ENCODE results near the gene BAG1.

BAG1 gene

DNA sequence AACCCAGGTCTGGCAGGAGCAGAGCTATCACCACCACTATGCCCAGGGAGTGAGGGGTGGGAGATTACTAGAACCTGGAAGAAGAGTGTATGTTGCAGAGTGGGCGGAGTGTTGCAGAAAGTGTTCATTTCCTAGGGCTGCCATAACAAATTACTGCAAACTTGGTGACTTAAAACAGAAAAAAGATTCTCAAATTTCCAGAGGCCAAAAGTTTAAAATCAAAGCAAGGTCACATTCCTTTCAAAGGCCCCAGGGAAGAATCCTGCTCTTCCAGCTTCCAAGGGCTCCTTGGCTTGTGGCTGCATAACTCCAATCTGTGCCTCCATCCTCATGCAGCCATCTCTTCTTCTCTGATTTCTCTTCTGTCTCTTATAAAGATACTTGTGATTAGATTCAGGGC, 55.1 kb downstream of the BAG1 start:
- Histone ChIP-seq H3K27me3 (ENCODE audit: insufficient read depth, poor library complexity, severe bottlenecking) (no peaks in the 10 kb centered on the region), H3K4me3 (replicated peaks; ENCODE audit: insufficient read depth, low read length) (no peak overlapping the region), H3K27ac (replicated peaks) (no peak overlapping the region)
- DNase-seq (ENCODE audit: low read depth in 1 of 2, low spot score in 1 of 2), result no peak
- TF ChIP-seq, protein P1, sequence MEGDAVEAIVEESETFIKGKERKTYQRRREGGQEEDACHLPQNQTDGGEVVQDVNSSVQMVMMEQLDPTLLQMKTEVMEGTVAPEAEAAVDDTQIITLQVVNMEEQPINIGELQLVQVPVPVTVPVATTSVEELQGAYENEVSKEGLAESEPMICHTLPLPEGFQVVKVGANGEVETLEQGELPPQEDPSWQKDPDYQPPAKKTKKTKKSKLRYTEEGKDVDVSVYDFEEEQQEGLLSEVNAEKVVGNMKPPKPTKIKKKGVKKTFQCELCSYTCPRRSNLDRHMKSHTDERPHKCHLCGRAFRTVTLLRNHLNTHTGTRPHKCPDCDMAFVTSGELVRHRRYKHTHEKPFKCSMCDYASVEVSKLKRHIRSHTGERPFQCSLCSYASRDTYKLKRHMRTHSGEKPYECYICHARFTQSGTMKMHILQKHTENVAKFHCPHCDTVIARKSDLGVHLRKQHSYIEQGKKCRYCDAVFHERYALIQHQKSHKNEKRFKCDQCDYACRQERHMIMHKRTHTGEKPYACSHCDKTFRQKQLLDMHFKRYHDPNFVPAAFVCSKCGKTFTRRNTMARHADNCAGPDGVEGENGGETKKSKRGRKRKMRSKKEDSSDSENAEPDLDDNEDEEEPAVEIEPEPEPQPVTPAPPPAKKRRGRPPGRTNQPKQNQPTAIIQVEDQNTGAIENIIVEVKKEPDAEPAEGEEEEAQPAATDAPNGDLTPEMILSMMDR (IDR thresholded peaks at IDR 0.05; ENCODE audit: insufficient read depth, low read length), result no peak
- TF ChIP-seq REST (IDR thresholded peaks at IDR 0.05; ENCODE audit: insufficient replicate concordance, low read depth) (no peak), GABPA (IDR thresholded peaks at IDR 0.05; ENCODE audit: low read depth) (no peak), POLR2AphosphoS5 (IDR thresholded peaks at IDR 0.05; ENCODE audit: low read depth) (no peak), SPI1 (IDR thresholded peaks at IDR 0.05; ENCODE audit: borderline replicate concordance, low read depth) (no peak)

- H3K27me3 ChIP-seq (ENCODE audit: insufficient read depth, poor library complexity, severe bottlenecking), result no peaks in the 10 kb centered on the region
- H3K27ac ChIP-seq (replicated peaks), result no peak overlapping the region
- DNase-seq (ENCODE audit: low read depth in 1 of 2, low spot score in 1 of 2), result peak; percentile 30 to 31
- TF ChIP-seq POLR2AphosphoS5 (IDR thresholded peaks at IDR 0.05; ENCODE audit: low read depth) (no peak), SPI1 (IDR thresholded peaks at IDR 0.05; ENCODE audit: borderline replicate concordance, low read depth) (no peak), GABPA (IDR thresholded peaks at IDR 0.05; ENCODE audit: low read depth) (no peak), REST (IDR thresholded peaks at IDR 0.05; ENCODE audit: insufficient replicate concordance, low read depth) (no peak)
- TF ChIP-seq, protein P1 (IDR thresholded peaks at IDR 0.05; ENCODE audit: insufficient read depth, low read length), result no peak
- no peak overlapping the region for H3K4me3 ChIP-seq (replicated peaks; ENCODE audit: insufficient read depth, low read length)
Measured at GRCh38 chr9:33202552-33203201, 61.8 kb downstream of the BAG1 start.

Data from HL-60 (cell line).